OCI-LY7 (cell line): Measurements from ENCODE around the gene GLB1L3. TPM values are rescaled to one million over a fixed set of nuclear protein-coding genes. Genes with fewer than 3 reads are reported as not detected.

Experiments used
- BruUV-seq: library from RNA; stranded (reverse); fragments of 400-500 nt; replicated peaks from 2 replicates; lab custom pipeline; 2021; lab: Mats Ljungman, UMichigan
- CTCF ChIA-PET: fragments of 300-600 bp; sonication (Branson Sonifier 250); formaldehyde crosslinking; loops from one replicate; lab custom pipeline; 2022; ENCODE audit warnings: antibody characterized with exemption; ENCODE audit not compliant: unreplicated experiment; lab: Charles Lee
- POLR2A ChIA-PET: fragments of 300-600 bp; sonication (Branson Sonifier 250); formaldehyde crosslinking; loops from one replicate; lab custom pipeline; 2022; ENCODE audit warnings: antibody characterized with exemption; lab: Charles Lee
- DNase-seq: peaks from one replicate; pipeline ENCODE4 v3.0.0-alpha.2; 2015; ENCODE audit warnings: low spot score
- H2AFZ ChIP-seq: fragments of 200-600 bp; sonication (generic), shearing (Covaris generic); 2 replicates; pipeline ENCODE4 v1.6.1; 2014; ENCODE audit warnings: mild to moderate bottlenecking, antibody characterized with exemption, low read length, moderate library complexity
- H3K27ac ChIP-seq: fragments of 200-600 bp; sonication (generic); 2 replicates; pipeline ENCODE4 v1.5.1; 2014; ENCODE audit warnings: mixed run types, low read depth, mild to moderate bottlenecking, moderate library complexity, low read length, inconsistent platforms; ENCODE audit not compliant: poor library complexity, severe bottlenecking
- H3K36me3 ChIP-seq: fragments of 200-600 bp; sonication (generic); 2 replicates; pipeline ENCODE4 v1.6.1; 2014; ENCODE audit warnings: mild to moderate bottlenecking, antibody characterized with exemption, low read length, moderate library complexity, mixed read lengths; ENCODE audit not compliant: insufficient read depth
- H3K4me1 ChIP-seq: fragments of 200-600 bp; sonication (generic); 2 replicates; pipeline ENCODE4 v1.5.1; 2014; ENCODE audit warnings: mild to moderate bottlenecking, low read length; ENCODE audit not compliant: insufficient read depth, poor library complexity, severe bottlenecking
- H3K4me2 ChIP-seq: fragments of 200-600 bp; sonication (generic); 2 replicates; pipeline ENCODE4 v1.6.1; 2014; ENCODE audit warnings: mild to moderate bottlenecking, low read length
- H3K4me3 ChIP-seq: fragments of 200-600 bp; sonication (generic); 2 replicates; pipeline ENCODE4 v1.5.1; 2014; ENCODE audit warnings: mild to moderate bottlenecking, low read depth, low read length; ENCODE audit not compliant: poor library complexity, severe bottlenecking
- H3K79me2 ChIP-seq: fragments of 200-600 bp; sonication (generic); 2 replicates; pipeline ENCODE4 v1.6.1; 2016; ENCODE audit warnings: low read depth, mild to moderate bottlenecking, low read length, moderate library complexity, mixed read lengths; ENCODE audit not compliant: insufficient read depth
- H3K9me2 ChIP-seq: fragments of 200-600 bp; sonication (generic); 2 replicates; pipeline ENCODE4 v1.6.1; 2016; ENCODE audit warnings: mild to moderate bottlenecking, low read length, mixed read lengths; ENCODE audit not compliant: insufficient read depth
- H3K9me3 ChIP-seq: fragments of 200-600 bp; sonication (generic); 2 replicates; pipeline ENCODE4 v1.6.1; 2014; ENCODE audit warnings: mild to moderate bottlenecking, mixed run types, low read length, mixed read lengths
- H4K20me1 ChIP-seq: fragments of 200-600 bp; sonication (generic); 2 replicates; pipeline ENCODE4 v1.6.1; 2014; ENCODE audit warnings: mild to moderate bottlenecking, antibody characterized with exemption, low read length, moderate library complexity, mixed read lengths; ENCODE audit not compliant: insufficient read depth
- EZH2phosphoT487 ChIP-seq: fragments of 200-600 bp; sonication (generic); IDR thresholded peaks from 2 replicates; pipeline ENCODE4 v1.6.1; 2018; ENCODE audit warnings: low read depth, borderline replicate concordance, mild to moderate bottlenecking, mixed run types, antibody characterized with exemption, low read length, moderate library complexity, mixed read lengths
- intact Hi-C: fragments of 100-400 bp; cut with micrococcal nuclease; formaldehyde crosslinking; loops from one replicate; pipeline ENCODE4 v1.10.0; 2022; ENCODE audit not compliant: unreplicated experiment
- total RNA-seq, 2 experiments: library from RNA; depleted of rRNA in 1 of 2; stranded (reverse); fragments of >200 nt in 1 of 2; shearing (Covaris generic) in 1 of 2; gene quantifications; 2 replicates each; pipeline ENCODE4 v1.2.3, GENCODE V29; 2014 to 2022
- TF ChIP-seq, protein P1 (sequence below): fragments of 200-600 bp; sonication (generic); conservative IDR thresholded peaks from 2 replicates; pipeline ENCODE4 v1.5.1; 2014; ENCODE audit warnings: mild to moderate bottlenecking, antibody characterized with exemption, low read length, moderate library complexity, mixed read lengths

Gene GLB1L3
- total RNA-seq, 2 experiments from 2014 or later: not detected

DNA sequence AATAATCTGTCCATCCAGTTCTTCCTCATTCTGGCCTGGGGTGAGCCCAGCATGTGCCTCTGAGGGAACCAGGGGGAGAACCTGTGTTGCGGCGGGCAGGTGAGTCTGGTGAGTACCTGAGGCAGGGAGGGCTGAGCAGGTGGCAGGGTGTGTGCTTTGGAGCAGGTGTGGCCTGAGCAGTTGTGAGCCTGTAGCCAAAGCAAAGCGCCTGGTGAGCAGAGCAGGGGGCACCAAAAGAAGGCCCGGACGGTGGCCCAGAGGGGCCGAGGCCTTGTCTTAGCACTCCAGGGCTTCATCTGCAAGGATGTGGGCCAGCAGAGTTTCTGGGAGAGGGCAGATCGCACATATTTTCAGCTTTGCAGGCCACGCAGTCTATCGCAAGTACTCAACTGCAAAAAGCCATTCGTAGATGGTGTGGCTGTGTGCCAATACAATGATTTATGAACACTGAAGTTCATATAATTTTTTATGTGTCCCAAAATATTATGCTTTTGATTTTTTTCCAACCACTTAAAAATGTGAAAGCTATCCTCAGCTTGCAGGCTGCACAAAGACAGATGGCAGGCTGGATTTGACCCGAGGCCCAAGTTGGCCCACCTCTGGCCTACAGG, 64.3 kb downstream of the GLB1L3 start:
- ChIA-PET CTCF (no interaction called here), POLR2A (no interaction called here)
- TF ChIP-seq EZH2phosphoT487: no peak
- BruUV-seq: no TSS peak
- no peaks in the 10 kb centered on the region for H3K9me2 ChIP-seq
- no peaks in the 10 kb centered on the region for H4K20me1 ChIP-seq
- no peaks in the 10 kb centered on the region for H3K36me3 ChIP-seq
- H3K9me3 ChIP-seq: no peaks in the 10 kb centered on the region
- no peaks in the 10 kb centered on the region for H3K79me2 ChIP-seq
- H3K4me1 ChIP-seq: no peaks in the 10 kb centered on the region
- no peak overlapping the region for H3K27ac ChIP-seq
- no peak for DNase-seq
- no peak overlapping the region for H3K4me2 ChIP-seq
- H2AFZ ChIP-seq: no peak overlapping the region
- intact Hi-C loops: no loop called here
- no peak overlapping the region for H3K4me3 ChIP-seq

DNA sequence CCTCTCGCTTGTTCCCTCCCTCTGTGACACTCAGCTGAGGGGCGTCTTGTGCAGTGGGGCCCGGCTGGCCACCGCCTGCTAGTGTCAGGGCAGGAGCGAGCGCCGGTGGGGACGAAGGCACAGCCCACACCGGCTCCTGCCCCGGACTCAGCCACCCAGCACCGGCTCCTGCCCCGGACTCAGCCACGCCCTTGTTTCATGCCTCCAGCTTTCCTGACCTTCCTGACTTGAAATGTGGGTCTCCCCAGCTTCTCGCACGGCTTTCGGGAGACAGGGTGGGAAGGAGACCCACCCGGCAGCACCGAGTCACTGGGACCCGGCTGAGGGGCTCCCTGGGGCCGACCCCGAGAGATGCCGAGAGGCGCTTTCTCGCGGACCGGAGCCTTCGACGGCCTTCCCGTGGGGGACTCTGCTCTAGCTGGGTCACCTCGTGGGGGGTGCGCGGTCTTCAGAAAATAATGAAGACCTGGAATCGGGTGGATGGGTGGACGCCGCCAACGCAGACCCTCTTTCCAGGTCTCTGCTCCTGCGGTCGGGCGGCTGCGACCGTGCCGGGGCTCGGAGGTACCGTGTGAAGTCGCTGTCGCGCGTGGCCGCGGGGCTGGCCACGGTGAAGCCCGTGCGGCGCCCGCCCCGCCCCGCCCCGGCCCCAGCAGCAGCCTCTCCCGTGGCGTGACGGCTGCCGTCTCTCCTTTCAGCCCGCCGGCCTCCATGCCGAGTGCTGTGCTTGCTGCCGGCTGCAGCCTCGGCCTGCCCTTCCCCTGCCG, 65.8 kb downstream of the GLB1L3 start:
- Histone ChIP-seq H2AFZ (no peak overlapping the region), H3K27ac (no peak overlapping the region), H4K20me1 (no peaks in the 10 kb centered on the region), H3K79me2 (no peaks in the 10 kb centered on the region), H3K9me2 (no peaks in the 10 kb centered on the region), H3K36me3 (no peaks in the 10 kb centered on the region), H3K4me2 (no peak overlapping the region), H3K9me3 (no peaks in the 10 kb centered on the region), H3K4me1 (no peaks in the 10 kb centered on the region), H3K4me3 (no peak overlapping the region)
- no peak for DNase-seq
- BruUV-seq: no TSS peak
- TF ChIP-seq, protein P1, sequence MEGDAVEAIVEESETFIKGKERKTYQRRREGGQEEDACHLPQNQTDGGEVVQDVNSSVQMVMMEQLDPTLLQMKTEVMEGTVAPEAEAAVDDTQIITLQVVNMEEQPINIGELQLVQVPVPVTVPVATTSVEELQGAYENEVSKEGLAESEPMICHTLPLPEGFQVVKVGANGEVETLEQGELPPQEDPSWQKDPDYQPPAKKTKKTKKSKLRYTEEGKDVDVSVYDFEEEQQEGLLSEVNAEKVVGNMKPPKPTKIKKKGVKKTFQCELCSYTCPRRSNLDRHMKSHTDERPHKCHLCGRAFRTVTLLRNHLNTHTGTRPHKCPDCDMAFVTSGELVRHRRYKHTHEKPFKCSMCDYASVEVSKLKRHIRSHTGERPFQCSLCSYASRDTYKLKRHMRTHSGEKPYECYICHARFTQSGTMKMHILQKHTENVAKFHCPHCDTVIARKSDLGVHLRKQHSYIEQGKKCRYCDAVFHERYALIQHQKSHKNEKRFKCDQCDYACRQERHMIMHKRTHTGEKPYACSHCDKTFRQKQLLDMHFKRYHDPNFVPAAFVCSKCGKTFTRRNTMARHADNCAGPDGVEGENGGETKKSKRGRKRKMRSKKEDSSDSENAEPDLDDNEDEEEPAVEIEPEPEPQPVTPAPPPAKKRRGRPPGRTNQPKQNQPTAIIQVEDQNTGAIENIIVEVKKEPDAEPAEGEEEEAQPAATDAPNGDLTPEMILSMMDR: no peak
- TF ChIP-seq EZH2phosphoT487: no peak
- ChIA-PET POLR2A (no interaction called here), CTCF (no interaction called here)
- intact Hi-C loops: no loop called here

DNA sequence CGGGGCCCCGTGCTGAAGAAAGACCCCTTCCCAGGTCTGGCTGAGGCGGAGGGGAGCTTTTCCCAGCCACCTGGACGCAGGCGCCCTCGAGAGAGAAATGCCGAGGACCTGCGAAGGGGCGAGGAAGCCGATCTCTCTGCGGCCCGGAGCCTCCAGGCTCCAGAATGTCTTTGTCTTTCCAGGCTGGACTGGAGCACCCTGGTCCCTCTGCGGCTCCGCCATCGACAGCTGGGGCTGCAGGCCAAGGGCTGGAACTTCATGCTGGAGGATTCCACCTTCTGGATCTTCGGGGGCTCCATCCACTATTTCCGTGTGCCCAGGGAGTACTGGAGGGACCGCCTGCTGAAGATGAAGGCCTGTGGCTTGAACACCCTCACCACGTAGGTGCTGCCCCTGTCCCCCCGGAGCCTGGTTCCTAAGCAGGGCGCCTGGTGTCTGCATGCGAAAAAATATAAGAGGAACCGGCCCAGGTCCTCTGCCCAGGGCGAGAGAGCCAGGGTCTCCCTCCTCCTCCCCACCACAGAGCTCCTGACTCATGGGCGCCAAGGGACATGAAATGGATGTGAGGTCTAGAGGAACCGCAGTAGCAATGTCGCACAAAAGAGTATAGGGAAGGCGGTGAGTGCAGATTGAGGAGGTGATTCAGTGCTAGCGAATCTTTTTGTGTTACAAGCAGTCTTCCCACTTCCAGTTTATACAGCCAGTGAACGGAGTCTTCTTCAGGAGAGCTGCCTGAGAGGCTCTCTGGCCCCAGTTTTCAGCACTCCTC, 66.6 kb downstream of the GLB1L3 start:
- TF ChIP-seq EZH2phosphoT487: no peak
- TF ChIP-seq, protein P1: no peak
- no peak overlapping the region for H2AFZ ChIP-seq
- H3K9me3 ChIP-seq: no peaks in the 10 kb centered on the region
- DNase-seq: no peak
- no peak overlapping the region for H3K4me3 ChIP-seq
- H3K36me3 ChIP-seq: no peaks in the 10 kb centered on the region
- CTCF ChIA-PET: no interaction called here
- POLR2A ChIA-PET: no interaction called here
- intact Hi-C loops: no loop called here
- no peaks in the 10 kb centered on the region for H3K9me2 ChIP-seq
- H3K27ac ChIP-seq: no peak overlapping the region
- H3K79me2 ChIP-seq: no peaks in the 10 kb centered on the region
- no peaks in the 10 kb centered on the region for H3K4me1 ChIP-seq
- BruUV-seq: no TSS peak
- H3K4me2 ChIP-seq: no peak overlapping the region
- no peaks in the 10 kb centered on the region for H4K20me1 ChIP-seq
